CD4-positive, alpha-beta T cell treated with Interleukin-6 for 4 hours (primary cell): ENCODE results near the gene CTSZ.
"Not testable (repeated sequence)": the region's sequence is repeated elsewhere in the genome, so short reads cannot be mapped to it uniquely, and the experiment has no call there.

Experiments used
- DNase-seq: peaks from one replicate; pipeline ENCODE4 v3.0.0-alpha.2; 2020; ENCODE audit warnings: mixed read lengths

The CTSZ gene

DNA sequence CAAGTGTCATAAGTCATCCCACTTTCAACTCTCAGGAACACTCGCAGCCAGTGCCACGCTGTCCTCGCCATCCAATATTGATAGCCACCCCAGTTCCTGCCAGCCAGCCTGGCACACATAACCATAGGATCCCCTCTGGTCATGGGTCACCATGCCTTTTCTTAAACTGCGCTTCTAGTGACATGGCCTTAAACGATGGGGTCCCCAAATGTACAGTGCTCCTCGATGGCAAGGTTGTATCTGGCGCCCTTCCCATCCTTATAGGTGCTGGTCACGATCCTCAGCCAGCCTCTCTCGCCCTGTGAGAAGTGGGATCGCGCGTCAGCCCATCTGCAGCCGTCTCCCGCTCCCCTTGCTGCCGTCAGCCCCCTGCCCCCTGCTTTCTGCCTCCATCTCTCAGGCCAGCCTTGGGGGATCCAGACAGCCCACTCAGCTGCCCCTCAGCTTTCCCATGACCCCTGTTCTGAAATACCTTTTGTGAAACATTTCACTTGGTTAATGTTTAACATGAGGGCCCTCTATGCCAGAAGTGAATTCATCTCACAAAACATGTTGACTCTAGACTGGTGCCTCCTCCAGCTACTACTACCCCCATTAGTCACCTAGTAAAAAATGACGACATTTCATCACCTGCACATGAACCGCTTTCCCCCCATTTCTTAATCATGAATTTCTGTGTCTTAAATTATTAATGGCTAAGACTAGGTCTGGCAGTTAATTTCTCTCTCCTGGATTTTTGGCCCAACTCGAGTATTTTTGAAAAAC lies 11.4 kb downstream of the CTSZ start:
- no peak for DNase-seq

- DNase-seq = no peak
Observed at GRCh38 chr20:58994390-58995159, 12.5 kb downstream of the CTSZ start.

- no peak for DNase-seq
Observed at GRCh38 chr20:58993332-58994248, 13.5 kb downstream of the CTSZ start.

- DNase-seq = no peak
Observed at GRCh38 chr20:58992911-58993310, 14.1 kb downstream of the CTSZ start.

DNA sequence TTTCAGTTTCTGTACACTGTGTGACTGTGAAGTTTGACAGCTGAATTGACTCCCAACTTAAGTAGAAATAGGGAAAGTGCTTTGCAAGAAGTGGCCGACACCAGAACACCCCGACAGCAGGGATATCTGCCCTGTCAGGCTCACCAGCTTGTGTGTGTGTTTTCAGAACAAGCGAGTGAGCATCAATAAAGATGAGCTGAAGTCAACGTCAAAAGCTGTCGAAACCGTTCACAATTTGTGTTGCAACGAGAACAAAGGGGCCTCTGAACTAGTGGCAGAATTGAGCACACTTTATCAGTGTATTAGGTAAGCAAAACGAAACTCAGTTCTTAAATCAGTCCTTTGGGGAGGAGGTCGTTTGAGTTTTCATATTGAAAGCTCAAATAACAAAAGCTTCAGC lies 15.3 kb downstream of the CTSZ start:
- DNase-seq = no peak

- no peak for DNase-seq
Observed at GRCh38 chr20:58990651-58991445, 16.2 kb downstream of the CTSZ start.

GRCh38 chr20:58989196-58989595 lies 17.9 kb downstream of the CTSZ start:
- DNase-seq = no peak

- DNase-seq = no peak
Observed at GRCh38 chr20:58988565-58988882, 18.5 kb downstream of the CTSZ start.

DNA sequence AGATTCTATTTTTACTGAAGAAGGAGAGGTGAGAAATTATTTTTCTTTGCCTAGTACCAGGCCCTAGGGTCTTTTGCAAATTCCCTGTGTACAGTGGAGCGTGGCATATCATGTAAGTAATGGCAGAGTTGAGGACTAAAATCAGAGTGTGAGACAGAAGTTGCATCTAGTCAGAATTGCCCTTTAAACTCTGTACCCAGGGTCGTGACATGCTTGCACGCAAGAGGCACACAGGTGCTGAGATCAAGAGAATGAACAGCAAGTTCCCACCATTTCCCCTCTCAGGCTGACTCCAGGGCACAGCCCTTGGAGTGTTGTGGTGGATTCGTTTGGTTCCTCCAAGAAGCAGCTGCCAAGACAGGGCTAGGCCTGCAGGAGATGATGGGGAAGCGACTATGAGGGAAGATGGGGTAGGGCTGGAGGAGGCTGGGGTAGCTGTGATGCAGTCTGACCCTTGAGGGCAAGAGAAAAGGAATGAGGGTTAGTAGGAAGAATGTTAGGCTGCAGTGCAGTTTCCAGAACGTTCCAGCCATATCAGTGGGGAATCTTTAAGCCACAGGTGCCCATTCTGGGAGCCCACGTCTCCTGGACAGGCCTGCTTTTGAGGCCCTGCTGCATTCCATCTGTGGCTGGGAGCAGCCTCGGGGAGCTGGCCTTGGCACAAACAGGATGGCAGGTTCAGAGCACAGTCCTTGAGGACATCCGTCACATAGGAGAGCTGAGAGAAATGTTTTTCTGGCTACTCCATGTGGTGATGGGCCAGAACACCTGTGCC lies 19.1 kb downstream of the CTSZ start:
- DNase-seq = no peak

GRCh38 chr20:58986968-58987517 lies 20.0 kb downstream of the CTSZ start:
- no peak for DNase-seq

DNA sequence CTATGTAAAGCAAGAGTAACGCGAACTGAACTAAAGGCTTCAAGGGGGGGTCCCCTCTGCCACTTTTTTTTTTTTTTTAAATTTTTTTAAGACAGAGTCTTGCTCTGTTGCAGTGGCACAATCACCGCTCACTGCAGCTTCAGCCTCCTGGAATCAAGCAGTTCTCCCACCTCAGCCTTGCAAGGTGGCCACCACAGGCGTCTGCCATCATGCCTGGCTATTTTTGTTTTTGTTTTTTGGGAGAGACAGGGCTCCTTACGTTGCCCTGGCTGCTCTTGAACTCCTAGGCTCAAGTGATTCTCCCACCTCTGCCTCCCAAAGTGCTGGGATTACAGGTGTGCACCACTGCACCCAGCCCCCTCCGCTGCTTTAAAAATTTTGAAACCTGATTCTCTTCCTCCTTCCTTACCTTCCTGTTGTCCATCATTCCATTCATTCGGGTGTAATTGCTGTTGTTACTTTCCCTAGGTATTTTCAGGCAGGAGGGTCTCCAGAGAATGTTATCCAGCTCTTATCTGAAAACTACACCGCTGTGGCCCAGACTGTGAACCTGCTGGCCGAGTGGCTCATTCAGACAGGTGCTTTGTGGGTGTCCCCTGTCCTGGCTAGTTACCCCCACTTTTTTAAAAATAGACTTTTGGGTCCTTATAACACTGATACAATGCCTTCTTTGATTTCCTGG lies 20.6 kb downstream of the CTSZ start:
- DNase-seq = no peak

- no peak for DNase-seq
Observed at GRCh38 chr20:58985656-58986055, 21.4 kb downstream of the CTSZ start.

DNA sequence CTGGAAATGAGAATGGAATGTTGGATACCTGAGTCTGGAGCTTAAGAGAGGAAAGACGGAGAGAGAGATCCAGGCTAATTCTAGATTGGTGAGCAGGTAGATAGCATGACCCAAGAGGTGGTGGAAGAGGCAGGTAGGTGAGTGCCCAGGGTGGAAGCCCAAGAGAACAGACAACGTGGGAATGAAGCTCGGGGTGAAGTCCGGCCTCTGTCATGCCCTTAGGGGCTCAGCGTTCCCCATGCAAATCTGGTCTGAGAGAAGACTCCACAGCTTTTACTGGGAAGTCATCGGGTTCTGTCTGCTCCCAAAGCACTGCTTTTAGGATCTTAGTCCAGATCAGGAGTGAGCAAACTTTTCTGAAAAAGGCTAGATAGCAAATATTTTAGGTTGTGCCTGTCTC lies 22.4 kb downstream of the CTSZ start:
- DNase-seq = no peak

DNA sequence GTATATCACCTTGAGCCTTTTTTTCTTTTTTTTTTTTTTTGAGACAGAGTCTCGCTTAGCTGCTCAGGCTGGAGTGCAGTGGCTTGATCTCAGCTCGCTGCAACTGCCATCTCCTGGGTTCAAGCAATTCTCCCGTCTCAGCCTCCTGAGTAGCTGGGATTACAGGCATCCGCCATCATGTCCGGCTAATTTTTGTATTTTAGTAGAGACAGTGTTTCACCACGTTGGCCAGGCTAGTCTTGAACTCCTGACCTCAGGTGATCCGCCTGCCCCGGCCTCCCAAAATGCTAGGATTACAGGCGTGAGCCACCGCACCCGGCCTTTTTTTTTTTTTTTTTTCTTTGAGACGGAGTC lies 24.0 kb downstream of the CTSZ start:
- not testable (repeated sequence) for DNase-seq

GRCh38 chr20:58982406-58983114 lies 24.5 kb downstream of the CTSZ start:
- no peak for DNase-seq

DNA sequence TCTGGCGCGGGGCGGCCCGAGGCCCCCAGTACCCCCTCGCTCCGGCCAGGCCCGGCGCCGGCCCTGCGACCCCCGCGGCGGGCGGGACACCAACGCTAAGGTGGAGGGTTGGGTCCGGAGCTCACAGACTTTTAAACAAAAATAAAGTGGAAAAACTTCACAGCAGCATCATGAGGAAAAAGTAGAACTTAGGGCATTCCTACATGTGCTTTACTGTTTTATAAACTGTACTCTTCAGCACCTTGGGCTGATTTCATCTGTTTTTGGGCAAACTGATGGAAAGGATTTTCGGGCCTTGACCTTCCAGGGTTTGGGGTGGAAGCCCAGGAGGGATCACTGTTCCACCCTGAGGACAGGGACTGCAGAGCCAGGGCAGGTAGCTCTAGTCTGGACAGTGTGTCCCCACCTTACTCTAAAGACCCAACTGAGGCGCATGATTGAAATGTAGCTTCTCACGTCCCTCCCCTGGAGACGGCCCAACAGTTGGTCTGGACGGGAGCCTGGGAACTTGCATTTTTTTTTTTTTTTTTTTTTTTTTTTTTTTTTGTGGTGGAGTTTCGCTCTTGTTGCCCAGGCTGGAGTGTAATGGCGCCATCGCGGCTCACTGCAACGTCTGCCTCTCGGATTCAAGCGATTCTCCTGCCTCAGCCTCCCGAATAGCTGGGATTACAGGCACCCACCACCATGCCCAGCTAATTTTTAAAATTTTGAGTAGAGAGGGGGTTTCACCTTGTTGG lies 25.3 kb downstream of the CTSZ start:
- DNase-seq = no peak

DNA sequence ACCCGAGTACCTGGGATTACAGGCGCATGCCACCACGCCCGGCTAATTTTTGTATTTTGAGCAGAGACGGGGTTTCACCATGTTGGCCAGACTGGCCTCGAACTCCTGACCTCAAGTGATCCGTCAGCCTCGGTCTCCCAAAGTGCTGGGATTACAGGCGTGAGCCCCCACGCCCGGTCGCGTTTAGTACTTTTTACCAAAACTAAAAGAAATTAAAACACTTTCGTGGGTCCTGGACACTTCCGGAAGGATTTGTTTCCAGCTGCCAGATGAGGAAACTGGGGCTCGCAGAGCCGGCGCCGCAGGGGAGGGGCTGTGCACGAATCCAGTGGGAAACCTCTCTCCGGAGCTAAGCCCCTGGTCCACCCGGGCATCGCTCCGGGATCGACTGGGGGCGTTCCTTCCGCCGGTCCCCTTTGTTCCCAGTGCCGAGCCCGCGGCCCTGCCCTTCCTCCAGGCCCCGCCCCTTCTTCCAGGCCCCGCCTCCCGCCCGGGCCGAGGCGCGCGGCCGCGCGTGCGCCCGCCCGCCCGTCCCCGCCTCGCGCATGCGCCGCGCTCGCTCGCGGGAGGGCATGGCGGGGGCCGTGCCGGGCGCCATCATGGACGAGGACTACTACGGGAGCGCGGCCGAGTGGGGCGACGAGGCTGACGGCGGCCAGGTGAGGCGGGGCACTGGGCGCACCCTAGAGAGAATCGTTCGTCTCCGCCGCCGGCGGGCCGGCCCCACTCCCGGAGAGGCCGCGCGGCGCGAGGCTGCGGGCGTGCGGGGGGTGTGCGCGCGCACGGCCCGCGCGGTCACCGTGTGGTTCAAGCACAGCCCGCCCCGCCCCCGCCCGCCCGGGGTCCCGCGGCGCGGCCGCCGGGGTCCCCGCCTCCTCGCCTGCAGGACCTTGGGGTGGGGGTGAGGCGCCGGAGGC lies 26.1 kb downstream of the CTSZ start, which contains the start of gene NELFCD:
NELFCD (plus strand) TSS at position 546 of the 917 bp plus-strand sequence; CDS start at position 600, 54 bp downstream.
- peak; percentile 91 for DNase-seq
